ENCODE data around the gene ZNF182. TPM values are rescaled to one million over a fixed set of nuclear protein-coding genes. Genes with fewer than 3 reads are reported as not detected.
"Not testable (repeated sequence)": the region's sequence is repeated elsewhere in the genome, so short reads cannot be mapped to it uniquely, and the experiment has no call there.

The ZNF182 gene
- 4.8 and 6.4 TPM in 2 replicates for total RNA-seq (2014; rRNA removed; shearing (Covaris generic); ENCODE audit: low replicate concordance)

GRCh38 chrX:48003758-48004457 lies at the start of gene ZNF182:
TSS of gene ZNF182 (minus strand) at chrX:48003989. CDS start at chrX:48002609, 1,380 bp downstream.
- Histone ChIP-seq H3K4me1 (ENCODE audit: low read length) (peaks cover 9% of the 10 kb centered on the region), H3K79me2 (ENCODE audit: low read length) (peaks cover 32% of the 10 kb centered on the region), H3K27me3 (ENCODE audit: low read length) (no peaks in the 10 kb centered on the region), H3K36me3 (ENCODE audit: insufficient read depth, low read length) (peaks cover 22% of the 10 kb centered on the region), H3K4me3 (ENCODE audit: low read length) (peak within 1 kb of the TSS; percentile 71), H3K9me3 (ENCODE audit: low read length) (peaks cover 14% of the 10 kb centered on the region), H3K27ac (ENCODE audit: low read length) (peak within 1 kb of the TSS; percentile 46), H2AFZ (ENCODE audit: low read length) (no peak within 1 kb of the TSS), H3K4me2 (ENCODE audit: low read depth, low read length, poor library complexity, severe bottlenecking) (peak within 1 kb of the TSS; percentile 64), H3K9me2 (replicated peaks; ENCODE audit: insufficient read depth, low read length) (no peaks in the 10 kb centered on the region), H4K20me1 (ENCODE audit: insufficient read depth, low read depth, low read length) (no peaks in the 10 kb centered on the region), H3K9ac (ENCODE audit: low read length) (peak within 1 kb of the TSS; percentile 72)
- DNase-seq, result peak; percentile 97

GRCh38 chrX:48046846-48047245 lies 43.1 kb upstream of the ZNF182 start:
- H4K20me1 ChIP-seq (ENCODE audit: insufficient read depth, low read depth, low read length), result no peaks in the 10 kb centered on the region
- no peaks in the 10 kb centered on the region for H3K4me1 ChIP-seq (ENCODE audit: low read length)
- no peak overlapping the region for H3K4me3 ChIP-seq (ENCODE audit: low read length)
- H3K9me2 ChIP-seq (replicated peaks; ENCODE audit: insufficient read depth, low read length), result no peaks in the 10 kb centered on the region
- no peak overlapping the region for H2AFZ ChIP-seq (ENCODE audit: low read length)
- H3K36me3 ChIP-seq (ENCODE audit: insufficient read depth, low read length), result no peaks in the 10 kb centered on the region
- no peaks in the 10 kb centered on the region for H3K27me3 ChIP-seq (ENCODE audit: low read length)
- H3K9ac ChIP-seq (ENCODE audit: low read length), result no peak overlapping the region
- DNase-seq, result no peak
- H3K4me2 ChIP-seq (ENCODE audit: low read depth, low read length, poor library complexity, severe bottlenecking), result no peak overlapping the region
- H3K79me2 ChIP-seq (ENCODE audit: low read length), result no peaks in the 10 kb centered on the region
- H3K9me3 ChIP-seq (ENCODE audit: low read length), result no peaks in the 10 kb centered on the region
- H3K27ac ChIP-seq (ENCODE audit: low read length), result no peak overlapping the region

GRCh38 chrX:48045410-48046311 lies 41.9 kb upstream of the ZNF182 start:
- Histone ChIP-seq H3K27me3 (ENCODE audit: low read length) (no peaks in the 10 kb centered on the region), H2AFZ (ENCODE audit: low read length) (no peak overlapping the region), H3K9ac (ENCODE audit: low read length) (no peak overlapping the region)

GRCh38 chrX:48043056-48043455 lies 39.3 kb upstream of the ZNF182 start:
- no peak overlapping the region for H3K9ac ChIP-seq (ENCODE audit: low read length)
- H3K4me1 ChIP-seq (ENCODE audit: low read length), result no peaks in the 10 kb centered on the region
- no peak overlapping the region for H3K4me2 ChIP-seq (ENCODE audit: low read depth, low read length, poor library complexity, severe bottlenecking)
- H2AFZ ChIP-seq (ENCODE audit: low read length), result no peak overlapping the region
- H3K36me3 ChIP-seq (ENCODE audit: insufficient read depth, low read length), result no peaks in the 10 kb centered on the region
- H3K27ac ChIP-seq (ENCODE audit: low read length), result no peak overlapping the region
- H4K20me1 ChIP-seq (ENCODE audit: insufficient read depth, low read depth, low read length), result no peaks in the 10 kb centered on the region
- H3K9me3 ChIP-seq (ENCODE audit: low read length), result no peaks in the 10 kb centered on the region
- H3K9me2 ChIP-seq (replicated peaks; ENCODE audit: insufficient read depth, low read length), result no peaks in the 10 kb centered on the region
- no peaks in the 10 kb centered on the region for H3K79me2 ChIP-seq (ENCODE audit: low read length)
- no peak overlapping the region for H3K4me3 ChIP-seq (ENCODE audit: low read length)
- no peaks in the 10 kb centered on the region for H3K27me3 ChIP-seq (ENCODE audit: low read length)
- DNase-seq, result no peak

More at GRCh38 chrX:48045410-48046311, 41.9 kb upstream of the ZNF182 start:
- Histone ChIP-seq H4K20me1 (ENCODE audit: insufficient read depth, low read depth, low read length) (no peaks in the 10 kb centered on the region), H3K4me3 (ENCODE audit: low read length) (no peak overlapping the region), H3K36me3 (ENCODE audit: insufficient read depth, low read length) (no peaks in the 10 kb centered on the region), H3K4me2 (ENCODE audit: low read depth, low read length, poor library complexity, severe bottlenecking) (no peak overlapping the region), H3K9me2 (replicated peaks; ENCODE audit: insufficient read depth, low read length) (no peaks in the 10 kb centered on the region), H3K9me3 (ENCODE audit: low read length) (no peaks in the 10 kb centered on the region), H3K27ac (ENCODE audit: low read length) (no peak overlapping the region), H3K4me1 (ENCODE audit: low read length) (no peaks in the 10 kb centered on the region), H3K79me2 (ENCODE audit: low read length) (no peaks in the 10 kb centered on the region)
- DNase-seq, result no peak

- H3K27ac ChIP-seq (ENCODE audit: low read length), result no peak overlapping the region
- no peaks in the 10 kb centered on the region for H4K20me1 ChIP-seq (ENCODE audit: insufficient read depth, low read depth, low read length)
- H3K79me2 ChIP-seq (ENCODE audit: low read length), result no peaks in the 10 kb centered on the region
- no peak overlapping the region for H2AFZ ChIP-seq (ENCODE audit: low read length)
- H3K27me3 ChIP-seq (ENCODE audit: low read length), result no peaks in the 10 kb centered on the region
- H3K36me3 ChIP-seq (ENCODE audit: insufficient read depth, low read length), result no peaks in the 10 kb centered on the region
- H3K4me3 ChIP-seq (ENCODE audit: low read length), result no peak overlapping the region
- no peak overlapping the region for H3K4me2 ChIP-seq (ENCODE audit: low read depth, low read length, poor library complexity, severe bottlenecking)
- DNase-seq, result no peak
- no peaks in the 10 kb centered on the region for H3K9me2 ChIP-seq (replicated peaks; ENCODE audit: insufficient read depth, low read length)
- no peak overlapping the region for H3K9ac ChIP-seq (ENCODE audit: low read length)
- no peaks in the 10 kb centered on the region for H3K9me3 ChIP-seq (ENCODE audit: low read length)
- no peaks in the 10 kb centered on the region for H3K4me1 ChIP-seq (ENCODE audit: low read length)
These were observed 32.1 kb upstream of the ZNF182 start for GRCh38 chrX:48035891-48036290.

- H3K27me3 ChIP-seq (ENCODE audit: low read length); H3K79me2 ChIP-seq (ENCODE audit: low read length); H3K36me3 ChIP-seq (ENCODE audit: insufficient read depth, low read length); H3K27ac ChIP-seq (ENCODE audit: low read length); H3K9me2 ChIP-seq (replicated peaks; ENCODE audit: insufficient read depth, low read length); H3K4me2 ChIP-seq (ENCODE audit: low read depth, low read length, poor library complexity, severe bottlenecking); H4K20me1 ChIP-seq (ENCODE audit: insufficient read depth, low read depth, low read length); DNase-seq; H3K9me3 ChIP-seq (ENCODE audit: low read length); H3K9ac ChIP-seq (ENCODE audit: low read length); H2AFZ ChIP-seq (ENCODE audit: low read length); H3K4me3 ChIP-seq (ENCODE audit: low read length); H3K4me1 ChIP-seq (ENCODE audit: low read length): not testable (repeated sequence)
These were observed 26.9 kb upstream of the ZNF182 start for GRCh38 chrX:48030641-48031173.

GRCh38 chrX:48030237-48030636 lies 26.4 kb upstream of the ZNF182 start:
- H3K4me2 ChIP-seq (ENCODE audit: low read depth, low read length, poor library complexity, severe bottlenecking), result no peak overlapping the region
- no peaks in the 10 kb centered on the region for H3K9me3 ChIP-seq (ENCODE audit: low read length)
- no peaks in the 10 kb centered on the region for H3K79me2 ChIP-seq (ENCODE audit: low read length)
- H3K9me2 ChIP-seq (replicated peaks; ENCODE audit: insufficient read depth, low read length), result no peaks in the 10 kb centered on the region
- H3K36me3 ChIP-seq (ENCODE audit: insufficient read depth, low read length), result no peaks in the 10 kb centered on the region
- no peak overlapping the region for H2AFZ ChIP-seq (ENCODE audit: low read length)
- H3K27me3 ChIP-seq (ENCODE audit: low read length), result no peaks in the 10 kb centered on the region
- H3K4me1 ChIP-seq (ENCODE audit: low read length), result peaks cover 2% of the 10 kb centered on the region; the same call in 1 of the 2 replicates
- no peak overlapping the region for H3K4me3 ChIP-seq (ENCODE audit: low read length)
- H3K27ac ChIP-seq (ENCODE audit: low read length), result no peak overlapping the region
- H3K9ac ChIP-seq (ENCODE audit: low read length), result no peak overlapping the region
- no peak for DNase-seq
- no peaks in the 10 kb centered on the region; the same call in 1 of the 2 replicates for H4K20me1 ChIP-seq (ENCODE audit: insufficient read depth, low read depth, low read length)

GRCh38 chrX:48028091-48028490 lies 24.3 kb upstream of the ZNF182 start:
- H3K79me2 ChIP-seq (ENCODE audit: low read length), result no peaks in the 10 kb centered on the region
- peaks cover 2% of the 10 kb centered on the region; the same call in 1 of the 2 replicates for H3K4me1 ChIP-seq (ENCODE audit: low read length)
- no peaks in the 10 kb centered on the region; the same call in 1 of the 2 replicates for H4K20me1 ChIP-seq (ENCODE audit: insufficient read depth, low read depth, low read length)
- H3K27me3 ChIP-seq (ENCODE audit: low read length), result no peaks in the 10 kb centered on the region
- H3K9ac ChIP-seq (ENCODE audit: low read length), result no peak overlapping the region
- no peaks in the 10 kb centered on the region for H3K36me3 ChIP-seq (ENCODE audit: insufficient read depth, low read length)
- no peak overlapping the region for H3K27ac ChIP-seq (ENCODE audit: low read length)
- no peak overlapping the region for H3K4me3 ChIP-seq (ENCODE audit: low read length)
- H3K9me3 ChIP-seq (ENCODE audit: low read length), result no peaks in the 10 kb centered on the region
- no peaks in the 10 kb centered on the region for H3K9me2 ChIP-seq (replicated peaks; ENCODE audit: insufficient read depth, low read length)
- H2AFZ ChIP-seq (ENCODE audit: low read length), result no peak overlapping the region
- no peak for DNase-seq
- H3K4me2 ChIP-seq (ENCODE audit: low read depth, low read length, poor library complexity, severe bottlenecking), result no peak overlapping the region

All from Karpas-422 (cell line).